HCT116 (cell line): ENCODE measurements around the gene ANKS4B. TPM values are rescaled to one million over a fixed set of nuclear protein-coding genes. Genes with fewer than 3 reads are reported as not detected.

ENCODE experiments used
- ATAC-seq: fragments of 200-7000 bp; cut with Tn5 transposase; 2 replicates; pipeline ENCODE4 v1.9.1; 2020; ENCODE audit warnings: mild to moderate bottlenecking, moderate library complexity
- BruUV-seq: library from RNA; stranded (reverse); fragments of 400-500 nt; replicated peaks from 2 replicates; lab custom pipeline; 2021; lab: Mats Ljungman, UMichigan
- CTCF ChIA-PET: fragments of 300-600 bp; sonication (Branson Sonifier 250); formaldehyde crosslinking; loops from one replicate; lab custom pipeline; 2021; ENCODE audit warnings: antibody characterized with exemption; lab: Charles Lee
- POLR2A ChIA-PET: fragments of 300-600, 350-600 bp; sonication (Branson Sonifier 250); formaldehyde crosslinking; loops from one replicate; lab custom pipeline; 2021; ENCODE audit warnings: antibody characterized with exemption; lab: Charles Lee
- RAD21 ChIA-PET, 2 experiments: fragments of 300-600 bp; sonication (Branson Sonifier 250); formaldehyde crosslinking; loops; one replicate each; lab custom pipeline; 2023; ENCODE audit warnings: low total read pairs in 2 of 2; ENCODE audit not compliant: uncharacterized antibody in 2 of 2, unreplicated experiment in 2 of 2, low non-redundant PET in 1 of 2; lab: Charles Lee
- DNase-seq: peaks from one replicate; pipeline ENCODE4 v3.0.0-alpha.2; 2010; ENCODE audit warnings: low read depth, low spot score
- H2AFZ ChIP-seq: fragments of 200-600 bp; shearing (Covaris generic), sonication (generic); 2 replicates; pipeline ENCODE4 v1.6.1; 2017; ENCODE audit warnings: low read depth, mixed run types, mixed read lengths, antibody characterized with exemption, low read length; ENCODE audit not compliant: poor library complexity, severe bottlenecking
- H3K27ac ChIP-seq: 2 replicates; pipeline ENCODE4 v1.5.1; 2012; ENCODE audit warnings: low read depth, low read length
- H3K27me3 ChIP-seq: fragments of 200-600 bp; sonication (generic); 2 replicates; pipeline ENCODE4 v1.6.1; 2016; ENCODE audit warnings: mixed run types, low read length, mixed read lengths; ENCODE audit not compliant: insufficient read depth
- H3K36me3 ChIP-seq, 2 experiments: fragments of 200-500 bp in 1 of 2; fragments of 200-600 bp in 1 of 2; sonication (Bioruptor generic) in 1 of 2; sonication (generic) in 1 of 2; 2 replicates each; pipeline versions ENCODE4 v1.5.1 to v1.6.1; 2014 to 2016; ENCODE audit warnings: low read length in 2 of 2, inconsistent platforms in 1 of 2, mixed read lengths in 1 of 2, mixed run types in 1 of 2; ENCODE audit not compliant: insufficient read depth in 2 of 2, control insufficient read depth in 1 of 2
- H3K4me1 ChIP-seq, 2 experiments: fragments of 200-600 bp in 1 of 2; sonication (generic) in 1 of 2; 2 replicates each; pipeline versions ENCODE4 v1.5.1 to v1.6.1; 2012 to 2017; ENCODE audit warnings: low read length in 2 of 2, inconsistent platforms in 1 of 2, mild to moderate bottlenecking in 1 of 2, mixed read lengths in 1 of 2, mixed run types in 1 of 2, moderate library complexity in 1 of 2; ENCODE audit not compliant: insufficient read depth in 2 of 2, control insufficient read depth in 1 of 2
- H3K4me2 ChIP-seq: fragments of 200-600 bp; sonication (generic); 2 replicates; pipeline ENCODE4 v1.6.1; 2017; ENCODE audit warnings: mixed run types, low read length, mixed read lengths
- H3K4me3 ChIP-seq, 2 experiments: fragments of 200-600 bp in 1 of 2; sonication (generic) in 1 of 2; replicated peaks in 1 of 2; 2 replicates each; pipeline ENCODE4 v1.5.1; 2011 to 2016; ENCODE audit warnings: low read length in 2 of 2, control low read depth in 1 of 2, low read depth in 1 of 2, mild to moderate bottlenecking in 1 of 2, mixed read lengths in 1 of 2, mixed run types in 1 of 2
- H3K79me2 ChIP-seq: fragments of 200-600 bp; sonication (generic); 2 replicates; pipeline ENCODE4 v1.6.1; 2017; ENCODE audit warnings: mild to moderate bottlenecking, mixed run types, low read length, moderate library complexity, mixed read lengths; ENCODE audit not compliant: insufficient read depth
- H3K9ac ChIP-seq: fragments of 200-600 bp; sonication (generic); 2 replicates; pipeline ENCODE4 v1.6.1; 2016; ENCODE audit warnings: low read length, mixed read lengths
- H3K9me2 ChIP-seq: fragments of 200-600 bp; sonication (generic), shearing (Covaris generic); 2 replicates; pipeline ENCODE4 v1.6.1; 2017; ENCODE audit warnings: mixed run types, mild to moderate bottlenecking, moderate library complexity; ENCODE audit not compliant: insufficient read depth
- H3K9me3 ChIP-seq, 2 experiments: fragments of 200-500 bp in 1 of 2; fragments of 200-600 bp in 1 of 2; sonication (Bioruptor generic) in 1 of 2; sonication (generic) in 1 of 2; 2 replicates each; pipeline ENCODE4 v1.6.1; 2014 to 2017; ENCODE audit warnings: low read length in 2 of 2, mixed read lengths in 2 of 2, inconsistent platforms in 1 of 2, low read depth in 1 of 2, mild to moderate bottlenecking in 1 of 2, mixed run types in 1 of 2, moderate library complexity in 1 of 2; ENCODE audit not compliant: control insufficient read depth in 1 of 2, insufficient read depth in 1 of 2
- H4K20me1 ChIP-seq: fragments of 200-600 bp; sonication (generic), shearing (Covaris generic); 2 replicates; pipeline ENCODE4 v1.6.1; 2017; ENCODE audit warnings: mixed run types, mild to moderate bottlenecking, moderate library complexity; ENCODE audit not compliant: insufficient read depth
- CBX3 ChIP-seq: IDR thresholded peaks from 2 replicates; pipeline ENCODE4 v1.6.1; 2012; ENCODE audit warnings: low read depth
- ELF1 ChIP-seq: IDR thresholded peaks from 2 replicates; pipeline ENCODE4 v1.6.1; 2012; ENCODE audit warnings: low read depth, borderline replicate concordance
- EZH2 ChIP-seq: fragments of 200-600 bp; sonication (generic); IDR thresholded peaks from 2 replicates; pipeline ENCODE4 v1.6.1; 2017; ENCODE audit warnings: antibody characterized with exemption, mixed run types
- EZH2phosphoT487 ChIP-seq: fragments of 200-600 bp; IDR thresholded peaks from 2 replicates; pipeline ENCODE4 v1.6.1; 2018; ENCODE audit warnings: antibody characterized with exemption, borderline replicate concordance
- FOSL1 ChIP-seq: IDR thresholded peaks from 2 replicates; pipeline ENCODE4 v1.6.1; 2012; ENCODE audit warnings: low read depth
- JUND ChIP-seq: IDR thresholded peaks from 2 replicates; pipeline ENCODE4 v1.6.1; 2012
- POLR2AphosphoS5 ChIP-seq: IDR thresholded peaks from 2 replicates; pipeline ENCODE4 v1.6.1; 2011; ENCODE audit warnings: mild to moderate bottlenecking, low read depth, low read length, moderate library complexity
- SIN3A ChIP-seq: IDR thresholded peaks from 2 replicates; pipeline ENCODE4 v1.6.1; 2012; ENCODE audit warnings: low read depth
- TCF7L2 ChIP-seq: IDR thresholded peaks from 2 replicates; pipeline ENCODE4 v1.7.0; 2011; ENCODE audit warnings: borderline replicate concordance, inconsistent platforms; ENCODE audit not compliant: insufficient read depth, insufficient read length; ENCODE audit errors: extremely low read depth
- YY1 ChIP-seq: IDR thresholded peaks from 2 replicates; pipeline ENCODE4 v1.6.1; 2011; ENCODE audit warnings: low read length, low read depth, moderate library complexity, mild to moderate bottlenecking; ENCODE audit not compliant: insufficient replicate concordance; ENCODE audit errors: extremely low read depth
- ZFX ChIP-seq: fragments of 450-650 bp; IDR thresholded peaks from 2 replicates; pipeline ENCODE4 v1.6.1; 2017
- ZNF274 ChIP-seq: fragments of 200-500 bp; sonication (Bioruptor generic); IDR thresholded peaks from 2 replicates; pipeline ENCODE4 v1.6.1; 2014; ENCODE audit warnings: mild to moderate bottlenecking, low read depth, low read length, inconsistent platforms
- intact Hi-C: fragments of 100-400 bp; cut with micrococcal nuclease; formaldehyde crosslinking; loops from 2 replicates; pipeline ENCODE4 v1.10.0; 2022
- total RNA-seq: library from RNA; stranded (reverse); gene quantifications from one replicate; pipeline ENCODE4 v1.2.1, GENCODE V29; 2021; ENCODE audit not compliant: unreplicated experiment
- TF ChIP-seq, protein P1 (sequence below): IDR thresholded peaks from 2 replicates; pipeline ENCODE4 v1.6.1; 2012; ENCODE audit warnings: low read depth
- TF ChIP-seq, protein P2 (sequence below): IDR thresholded peaks from 2 replicates; pipeline ENCODE4 v1.6.1; 2012

The ANKS4B gene
- total RNA-seq, 1 experiment from 2014 or later, result not detected

DNA sequence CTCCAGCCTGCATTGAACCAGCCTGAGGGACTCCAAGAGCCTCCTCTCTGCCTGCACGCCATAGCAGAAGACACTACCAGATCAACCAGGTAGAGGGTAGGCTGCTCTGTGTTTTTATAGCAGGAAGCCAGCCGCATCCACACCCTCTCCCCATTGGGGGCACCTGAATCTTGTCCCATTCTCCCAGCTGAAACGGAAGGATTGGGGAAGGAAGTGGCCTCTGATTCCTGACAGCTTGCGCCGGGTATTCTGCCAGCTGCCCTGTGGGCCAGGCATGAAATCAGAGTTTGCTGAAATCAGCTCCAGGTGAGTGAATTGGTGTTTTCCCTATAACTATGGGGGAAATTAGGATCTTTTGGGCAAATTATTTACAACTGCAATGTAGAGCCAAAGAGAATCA lies 22.0 kb upstream of the ANKS4B start, which contains the start of gene ZP2:
Gene ZP2, minus strand, starts transcription at position 89 of the 400 bp plus-strand sequence. Its CDS starts 27 bp downstream, at position 62.
- no peak within 1 kb of the TSS for H2AFZ ChIP-seq
- ChIA-PET RAD21 (no interaction called here), POLR2A (no interaction called here), CTCF (no interaction called here)
- ATAC-seq (no peak), DNase-seq (no peak)
- H3K4me3 ChIP-seq, result no peak within 1 kb of the TSS
- H3K36me3 ChIP-seq, result no peaks in the 10 kb centered on the region
- no peak within 1 kb of the TSS for H3K4me2 ChIP-seq
- H4K20me1 ChIP-seq, result no peaks in the 10 kb centered on the region
- H3K9me2 ChIP-seq, result no peaks in the 10 kb centered on the region
- BruUV-seq, result no TSS peak
- no peak within 1 kb of the TSS for H3K9ac ChIP-seq
- no peaks in the 10 kb centered on the region for H3K4me1 ChIP-seq
- TF ChIP-seq ELF1 (no peak), SIN3A (no peak), JUND (no peak)
- TF ChIP-seq, protein P1, sequence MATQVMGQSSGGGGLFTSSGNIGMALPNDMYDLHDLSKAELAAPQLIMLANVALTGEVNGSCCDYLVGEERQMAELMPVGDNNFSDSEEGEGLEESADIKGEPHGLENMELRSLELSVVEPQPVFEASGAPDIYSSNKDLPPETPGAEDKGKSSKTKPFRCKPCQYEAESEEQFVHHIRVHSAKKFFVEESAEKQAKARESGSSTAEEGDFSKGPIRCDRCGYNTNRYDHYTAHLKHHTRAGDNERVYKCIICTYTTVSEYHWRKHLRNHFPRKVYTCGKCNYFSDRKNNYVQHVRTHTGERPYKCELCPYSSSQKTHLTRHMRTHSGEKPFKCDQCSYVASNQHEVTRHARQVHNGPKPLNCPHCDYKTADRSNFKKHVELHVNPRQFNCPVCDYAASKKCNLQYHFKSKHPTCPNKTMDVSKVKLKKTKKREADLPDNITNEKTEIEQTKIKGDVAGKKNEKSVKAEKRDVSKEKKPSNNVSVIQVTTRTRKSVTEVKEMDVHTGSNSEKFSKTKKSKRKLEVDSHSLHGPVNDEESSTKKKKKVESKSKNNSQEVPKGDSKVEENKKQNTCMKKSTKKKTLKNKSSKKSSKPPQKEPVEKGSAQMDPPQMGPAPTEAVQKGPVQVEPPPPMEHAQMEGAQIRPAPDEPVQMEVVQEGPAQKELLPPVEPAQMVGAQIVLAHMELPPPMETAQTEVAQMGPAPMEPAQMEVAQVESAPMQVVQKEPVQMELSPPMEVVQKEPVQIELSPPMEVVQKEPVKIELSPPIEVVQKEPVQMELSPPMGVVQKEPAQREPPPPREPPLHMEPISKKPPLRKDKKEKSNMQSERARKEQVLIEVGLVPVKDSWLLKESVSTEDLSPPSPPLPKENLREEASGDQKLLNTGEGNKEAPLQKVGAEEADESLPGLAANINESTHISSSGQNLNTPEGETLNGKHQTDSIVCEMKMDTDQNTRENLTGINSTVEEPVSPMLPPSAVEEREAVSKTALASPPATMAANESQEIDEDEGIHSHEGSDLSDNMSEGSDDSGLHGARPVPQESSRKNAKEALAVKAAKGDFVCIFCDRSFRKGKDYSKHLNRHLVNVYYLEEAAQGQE, result no peak
- TF ChIP-seq, protein P2, sequence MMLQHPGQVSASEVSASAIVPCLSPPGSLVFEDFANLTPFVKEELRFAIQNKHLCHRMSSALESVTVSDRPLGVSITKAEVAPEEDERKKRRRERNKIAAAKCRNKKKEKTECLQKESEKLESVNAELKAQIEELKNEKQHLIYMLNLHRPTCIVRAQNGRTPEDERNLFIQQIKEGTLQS, result no peak
- H3K9me3 ChIP-seq, result no peaks in the 10 kb centered on the region
- H3K27ac ChIP-seq, result no peak within 1 kb of the TSS
- intact Hi-C loops, result no loop called here
- no peaks in the 10 kb centered on the region for H3K79me2 ChIP-seq
- H3K27me3 ChIP-seq, result no peaks in the 10 kb centered on the region

DNA sequence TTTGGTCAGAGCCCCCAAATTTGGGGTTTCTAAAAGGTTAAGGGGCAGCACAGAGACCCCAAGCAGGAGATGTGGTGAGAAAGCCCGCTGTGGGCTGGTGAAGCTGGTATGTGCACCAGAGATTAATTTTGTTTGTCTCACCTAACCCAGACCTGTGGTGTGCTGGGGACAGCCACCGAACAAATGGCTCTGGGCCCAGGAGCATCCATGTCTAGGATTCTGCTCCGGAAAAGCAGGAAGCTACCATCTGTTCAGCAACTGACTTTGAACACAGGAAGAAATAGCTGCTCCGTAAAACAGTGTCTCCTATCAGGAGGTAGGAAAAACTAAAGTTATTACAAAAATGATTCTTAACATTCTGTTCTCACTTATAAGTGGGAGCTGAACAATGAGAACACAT lies 19.4 kb upstream of the ANKS4B start:
- Histone ChIP-seq H3K4me1 (no peaks in the 10 kb centered on the region), H3K9ac (no peak overlapping the region), H3K36me3 (no peaks in the 10 kb centered on the region), H3K9me2 (no peaks in the 10 kb centered on the region), H3K4me2 (no peak overlapping the region), H3K79me2 (no peaks in the 10 kb centered on the region), H3K4me3 (no peak overlapping the region), H2AFZ (no peak overlapping the region), H3K9me3 (no peaks in the 10 kb centered on the region), H3K27me3 (no peaks in the 10 kb centered on the region), H4K20me1 (no peaks in the 10 kb centered on the region), H3K27ac (no peak overlapping the region)
- BruUV-seq, result no TSS peak
- intact Hi-C loops, result no loop called here
- TF ChIP-seq YY1 (no peak), SIN3A (no peak), ZFX (no peak), EZH2 (no peak), ZNF274 (no peak), TCF7L2 (no peak), ELF1 (no peak), FOSL1 (no peak), POLR2AphosphoS5 (no peak), EZH2phosphoT487 (no peak), CBX3 (no peak)
- TF ChIP-seq, protein P1, result no peak
- ATAC-seq (no peak), DNase-seq (no peak)
- CTCF ChIA-PET, result no interaction called here
- POLR2A ChIA-PET, result no interaction called here
- RAD21 ChIA-PET, result no interaction called here
